Esophagus squamous epithelium (tissue), 5 donors: ENCODE measurements around the gene SYCE3. TPM values are rescaled to one million over a fixed set of nuclear protein-coding genes. Genes with fewer than 3 reads are reported as not detected.
"Not testable (repeated sequence)": the region's sequence is repeated elsewhere in the genome, so short reads cannot be mapped to it uniquely, and the experiment has no call there.

Source experiments
- DNase-seq: peaks from one replicate; lab custom pipeline; 2025; lab: John Stamatoyannopoulos, UW
- H3K27ac ChIP-seq, 4 donors: fragments of 200-600 bp; sonication (generic); one replicate each; pipeline ENCODE4 v1.5.1; 2016 to 2019; ENCODE audit warnings: mild to moderate bottlenecking in 1 of 4
- H3K27me3 ChIP-seq, 4 donors: fragments of 200-600 bp; sonication (generic); 1 replicate in 3 of 4; 2 replicates in 1 of 4; pipeline versions ENCODE4 v1.5.1 to v1.6.0; 2017 to 2021; ENCODE audit warnings: antibody characterized with exemption in 1 of 4
- H3K36me3 ChIP-seq, 3 donors: fragments of 200-600 bp; sonication (generic); one replicate each; pipeline ENCODE4 v1.5.1; 2016 to 2019
- H3K4me1 ChIP-seq, 3 donors: fragments of 200-600 bp; sonication (generic); one replicate each; pipeline ENCODE4 v1.5.1; 2017 to 2019
- H3K4me3 ChIP-seq, 4 donors: fragments of 200-600 bp; sonication (generic); 1 replicate in 3 of 4; 2 replicates in 1 of 4; pipeline ENCODE4 v1.5.1; 2016 to 2019; ENCODE audit warnings: mild to moderate bottlenecking in 2 of 4, moderate library complexity in 1 of 4
- H3K9me3 ChIP-seq, 3 donors: fragments of 200-600 bp; sonication (generic); one replicate each; pipeline ENCODE4 v1.5.1; 2016 to 2019
- POLR2A ChIP-seq, 4 donors: fragments of 450-650 bp; IDR thresholded peaks; one replicate each; pipeline ENCODE4 v1.6.1; 2017; ENCODE audit warnings: antibody characterized with exemption in 4 of 4, mild to moderate bottlenecking in 4 of 4, moderate library complexity in 3 of 4
- WGBS, 2 donors: methylation state at CpG; one replicate each; pipeline ENCODE4 v1.1.5; 2018; 5-methylcytosine and 5-hydroxymethylcytosine counted together
- intact Hi-C: fragments of 100-400 bp; cut with DNase I; formaldehyde crosslinking; loops from one replicate; pipeline ENCODE4 v1.15.0; 2022
- total RNA-seq, 4 donors: library from RNA; depleted of rRNA; stranded (reverse); fragments of >200 nt; gene quantifications; one replicate each; pipeline ENCODE4 v1.1.0, GENCODE V29; 2016
- TF ChIP-seq, protein P1 (sequence below), 6 experiments: fragments of 450-650 bp in 4 of 6; fragments of 200-600 bp in 2 of 6; sonication (generic) in 2 of 6; IDR thresholded peaks; one replicate each; pipeline ENCODE4 v1.5.1; 2016 to 2019; ENCODE audit warnings: antibody characterized with exemption in 6 of 6, mild to moderate bottlenecking in 4 of 6, moderate library complexity in 4 of 6
- donor health status: DM: yes; HTN: yes; CAD: no.

SYCE3 gene
- total RNA-seq, 4 donors from 2014 or later, result 1.8 TPM; not detected in 3

DNA sequence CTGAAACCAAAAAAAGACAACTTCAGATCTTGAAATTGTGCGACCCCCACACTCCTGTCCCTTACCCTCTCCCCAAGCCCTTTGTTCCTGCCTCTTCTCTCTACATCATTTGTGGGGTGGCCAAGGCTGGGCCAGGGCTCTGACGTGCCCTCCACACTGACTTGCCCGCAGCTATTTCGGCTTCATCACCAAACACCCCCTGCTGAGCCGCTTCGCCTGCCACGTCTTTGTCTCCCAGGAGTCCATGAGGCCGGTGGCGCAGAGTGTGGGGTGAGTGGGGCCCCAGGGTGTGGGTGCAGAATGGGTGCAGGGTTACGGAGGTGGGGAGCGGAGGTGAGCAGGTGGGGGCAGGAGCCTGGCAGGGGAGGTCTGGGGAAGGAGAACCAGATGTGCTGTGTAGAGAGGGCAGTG is 47.3 kb upstream of the SYCE3 start:
- H3K36me3 ChIP-seq, result no peaks in the 10 kb centered on the region
- WGBS, 2 donors, result 76 to 78% methylated on average over 6 to 7 of the region's 11 CpGs
- H3K9me3 ChIP-seq, result no peaks in the 10 kb centered on the region
- intact Hi-C loops, result loop anchor here (10.0 kb wide), 1 partner anchor 85 kb away; the partner anchor contains the start of gene SCO2
- peaks cover 0 to 15% (median 6%) of the 10 kb centered on the region in 3 donors for H3K4me1 ChIP-seq
- no peak overlapping the region for H3K4me3 ChIP-seq
- TF ChIP-seq, protein P1, sequence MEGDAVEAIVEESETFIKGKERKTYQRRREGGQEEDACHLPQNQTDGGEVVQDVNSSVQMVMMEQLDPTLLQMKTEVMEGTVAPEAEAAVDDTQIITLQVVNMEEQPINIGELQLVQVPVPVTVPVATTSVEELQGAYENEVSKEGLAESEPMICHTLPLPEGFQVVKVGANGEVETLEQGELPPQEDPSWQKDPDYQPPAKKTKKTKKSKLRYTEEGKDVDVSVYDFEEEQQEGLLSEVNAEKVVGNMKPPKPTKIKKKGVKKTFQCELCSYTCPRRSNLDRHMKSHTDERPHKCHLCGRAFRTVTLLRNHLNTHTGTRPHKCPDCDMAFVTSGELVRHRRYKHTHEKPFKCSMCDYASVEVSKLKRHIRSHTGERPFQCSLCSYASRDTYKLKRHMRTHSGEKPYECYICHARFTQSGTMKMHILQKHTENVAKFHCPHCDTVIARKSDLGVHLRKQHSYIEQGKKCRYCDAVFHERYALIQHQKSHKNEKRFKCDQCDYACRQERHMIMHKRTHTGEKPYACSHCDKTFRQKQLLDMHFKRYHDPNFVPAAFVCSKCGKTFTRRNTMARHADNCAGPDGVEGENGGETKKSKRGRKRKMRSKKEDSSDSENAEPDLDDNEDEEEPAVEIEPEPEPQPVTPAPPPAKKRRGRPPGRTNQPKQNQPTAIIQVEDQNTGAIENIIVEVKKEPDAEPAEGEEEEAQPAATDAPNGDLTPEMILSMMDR (IDR thresholded peaks at IDR 0.05), result no peak
- no peak for TF ChIP-seq POLR2A (IDR thresholded peaks at IDR 0.05)
- no peak overlapping the region for H3K27ac ChIP-seq
- H3K27me3 ChIP-seq, result peaks cover 0 to 71% (median 0%) of the 10 kb centered on the region in 4 donors
- DNase-seq, result no peak

DNA sequence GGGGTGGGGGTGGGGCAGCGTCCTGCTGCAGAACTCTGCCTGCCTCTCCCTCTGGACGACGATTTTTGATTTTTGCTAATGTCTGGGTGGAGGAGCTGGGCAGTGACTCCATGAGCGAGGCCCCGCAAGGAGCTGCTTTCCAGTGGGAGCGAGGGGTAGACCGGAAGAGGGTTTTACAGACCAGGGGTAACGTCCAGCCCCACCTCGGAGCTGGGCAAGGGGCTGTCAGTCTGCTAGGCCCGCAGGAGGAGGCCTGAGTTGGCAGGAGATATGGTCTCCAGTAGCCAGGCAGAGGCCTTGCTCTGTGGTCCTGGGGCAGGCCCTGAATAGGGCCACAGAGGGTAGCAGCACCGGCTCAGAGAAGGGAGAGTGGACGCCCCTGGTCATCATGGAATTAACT is 46.9 kb upstream of the SYCE3 start:
- Histone ChIP-seq H3K36me3 (no peaks in the 10 kb centered on the region), H3K4me1 (peaks cover 0 to 15% (median 6%) of the 10 kb centered on the region in 3 donors), H3K4me3 (no peak overlapping the region), H3K27ac (no peak overlapping the region), H3K27me3 (peaks cover 0 to 76% (median 0%) of the 10 kb centered on the region in 4 donors), H3K9me3 (no peaks in the 10 kb centered on the region)
- WGBS, 2 donors, result 83 to 85% methylated on average over 4 to 5 of the region's 12 CpGs
- intact Hi-C loops, result no loop called here
- TF ChIP-seq, protein P1 (IDR thresholded peaks at IDR 0.05), result no peak
- no peak for TF ChIP-seq POLR2A (IDR thresholded peaks at IDR 0.05)
- DNase-seq, result no peak

DNA sequence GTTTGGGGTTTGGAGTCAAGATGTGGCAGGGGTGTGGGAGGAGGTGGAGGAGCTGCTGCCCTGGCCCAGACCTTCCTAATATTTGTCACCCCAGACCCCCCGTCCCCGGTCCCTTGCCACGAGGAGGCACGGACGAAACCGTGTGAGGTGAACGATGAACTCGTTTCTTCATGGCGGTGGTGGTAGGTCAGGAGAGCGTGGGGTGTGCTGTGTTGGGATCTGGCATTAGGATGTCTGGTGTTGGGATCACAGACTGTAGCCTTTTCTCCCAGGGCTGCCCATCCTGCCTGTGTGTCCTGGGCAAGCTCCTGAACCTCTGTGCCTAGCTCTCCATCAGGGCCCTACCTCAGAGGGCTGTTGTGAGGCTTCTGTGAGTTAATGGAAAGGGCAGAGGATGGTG is 46.3 kb upstream of the SYCE3 start:
- TF ChIP-seq POLR2A (IDR thresholded peaks at IDR 0.05), result no peak
- TF ChIP-seq, protein P1 (IDR thresholded peaks at IDR 0.05), result no peak
- Histone ChIP-seq H3K36me3 (no peaks in the 10 kb centered on the region), H3K4me3 (no peak overlapping the region), H3K4me1 (peaks cover 0 to 16% (median 6%) of the 10 kb centered on the region in 3 donors), H3K9me3 (no peaks in the 10 kb centered on the region), H3K27ac (no peak overlapping the region), H3K27me3 (peaks cover 0 to 82% (median 0%) of the 10 kb centered on the region in 4 donors)
- intact Hi-C loops, result no loop called here
- DNase-seq, result no peak
- 81 to 83% methylated on average over 10 of the region's 10 CpGs for WGBS, 2 donors

GRCh38 chr22:50608058-50608840 is 45.5 kb upstream of the SYCE3 start:
- H3K36me3 ChIP-seq, DNase-seq, H3K9me3 ChIP-seq, H3K4me3 ChIP-seq, intact Hi-C loops, H3K27ac ChIP-seq: not testable (repeated sequence)
- WGBS, 2 donors, result 75 to 79% methylated on average over 29 to 38 of the region's 39 CpGs
- H3K4me1 ChIP-seq, result peaks cover 0 to 16% (median under 1%) of the 10 kb centered on the region in 3 donors
- H3K27me3 ChIP-seq, result peaks cover 0 to 85% (median 0%) of the 10 kb centered on the region in 4 donors

DNA sequence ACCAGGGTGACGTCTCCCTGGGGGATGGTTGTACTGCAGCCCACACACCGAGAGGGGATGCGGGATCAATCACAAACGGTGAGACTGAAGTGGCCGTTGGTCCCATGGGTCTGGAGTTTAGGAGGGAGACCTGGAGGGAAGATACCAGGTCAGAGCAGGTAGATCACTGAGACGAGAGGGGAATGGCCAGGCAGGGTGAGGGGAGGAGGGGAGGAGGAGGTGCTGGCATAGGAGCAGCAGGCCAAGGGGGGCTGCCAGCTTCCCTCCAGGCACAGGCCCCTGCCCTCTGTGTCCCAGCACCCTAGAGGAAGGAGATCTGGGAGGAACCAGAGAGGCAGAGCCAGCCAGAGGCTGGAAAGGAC is 44.9 kb upstream of the SYCE3 start:
- no peak for DNase-seq
- Histone ChIP-seq H3K9me3 (no peaks in the 10 kb centered on the region), H3K36me3 (no peaks in the 10 kb centered on the region), H3K4me3 (no peak overlapping the region), H3K27me3 (peaks cover 0 to 85% (median 0%) of the 10 kb centered on the region in 4 donors), H3K27ac (no peak overlapping the region), H3K4me1 (peaks cover 0 to 10% (median 0%) of the 10 kb centered on the region in 3 donors)
- 60 to 69% methylated on average over 6 of the region's 6 CpGs for WGBS, 2 donors
- intact Hi-C loops, result no loop called here
- TF ChIP-seq, protein P1 (IDR thresholded peaks at IDR 0.05), result no peak
- TF ChIP-seq POLR2A (IDR thresholded peaks at IDR 0.05), result no peak
